Prostate gland (tissue), 2 donors: ENCODE measurements around the gene AGBL4. TPM values are rescaled to one million over a fixed set of nuclear protein-coding genes. Genes with fewer than 3 reads are reported as not detected.

Experiments
- DNase-seq: peaks from one replicate; pipeline ENCODE4 v3.0.0-alpha.2; 2019; ENCODE audit warnings: low spot score
- H3K27ac ChIP-seq, 2 donors: fragments of 200-600 bp; sonication (generic); 2 replicates each; pipeline ENCODE4 v1.5.1; 2017 to 2019
- H3K27me3 ChIP-seq: fragments of 200-600 bp; sonication (generic); replicated peaks from 2 replicates; pipeline ENCODE4 v1.5.1; 2019; ENCODE audit not compliant: insufficient read depth
- H3K36me3 ChIP-seq, 2 donors: fragments of 200-600 bp; sonication (generic); 1 replicate in 1 of 2; 2 replicates in 1 of 2; pipeline versions ENCODE4 v1.5.1 to v1.8.1; 2017 to 2019
- H3K4me1 ChIP-seq: fragments of 200-600 bp; sonication (generic); replicated peaks from 2 replicates; pipeline ENCODE4 v1.5.1; 2019
- H3K4me3 ChIP-seq, 2 donors: fragments of 200-600 bp; sonication (generic); 2 replicates each; pipeline ENCODE4 v1.5.1; 2017 to 2019
- H3K9me3 ChIP-seq: fragments of 200-600 bp; sonication (generic); 2 replicates; pipeline ENCODE4 v1.5.1; 2017
- CTCF ChIP-seq, 4 experiments: fragments of 200-600 bp in 2 of 4; fragments of 450-650 bp in 2 of 4; sonication (generic) in 2 of 4; IDR thresholded peaks; 1 replicate in 3 of 4; 2 replicates in 1 of 4; pipeline ENCODE4 v1.5.1; 2016 to 2019; ENCODE audit warnings: antibody characterized with exemption in 4 of 4, mild to moderate bottlenecking in 2 of 4, moderate library complexity in 2 of 4
- POLR2A ChIP-seq: fragments of 450-650 bp; IDR thresholded peaks from one replicate; pipeline ENCODE4 v1.6.1; 2016; ENCODE audit warnings: antibody characterized with exemption, mild to moderate bottlenecking
- POLR2AphosphoS5 ChIP-seq: sonication (generic); formaldehyde crosslinking; IDR thresholded peaks from one replicate; pipeline ENCODE4 v1.6.1; 2017; ENCODE audit warnings: antibody characterized with exemption
- WGBS: methylation state at CpG from one replicate; pipeline ENCODE4 v1.1.5; 2018; 5-methylcytosine and 5-hydroxymethylcytosine counted together
- intact Hi-C: fragments of 100-400 bp; cut with DNase I; formaldehyde crosslinking; loops from one replicate; pipeline ENCODE4 v1.14.2; 2022
- total RNA-seq, 2 donors: library from RNA; depleted of rRNA; stranded (reverse); fragments of >200 nt; gene quantifications; one replicate each; pipeline ENCODE4 v1.1.0, GENCODE V29; 2016

Gene AGBL4
- total RNA-seq, 2 donors from 2014 or later, result 0.82 to 2.7 TPM

- no peak overlapping the region for H3K27ac ChIP-seq
- 94% methylated on average over 6 of the region's 6 CpGs for WGBS
- TF ChIP-seq POLR2A, result no peak
- no peak for TF ChIP-seq CTCF (IDR thresholded peaks at IDR 0.05)
- no peak for TF ChIP-seq POLR2AphosphoS5
- intact Hi-C loops, result no loop called here
- no peaks in the 10 kb centered on the region for H3K4me1 ChIP-seq
- H3K4me3 ChIP-seq, result no peak overlapping the region
- no peaks in the 10 kb centered on the region for H3K27me3 ChIP-seq
- H3K36me3 ChIP-seq, result no peaks in the 10 kb centered on the region
- no peaks in the 10 kb centered on the region for H3K9me3 ChIP-seq
- no peak for DNase-seq
These were observed 1420.5 kb downstream of the AGBL4 start for GRCh38 chr1:48603222-48603621.

GRCh38 chr1:48602349-48602748 is 1421.4 kb downstream of the AGBL4 start:
- Histone ChIP-seq H3K4me3 (no peak overlapping the region), H3K36me3 (no peaks in the 10 kb centered on the region), H3K9me3 (no peaks in the 10 kb centered on the region), H3K4me1 (no peaks in the 10 kb centered on the region), H3K27ac (no peak overlapping the region), H3K27me3 (no peaks in the 10 kb centered on the region)
- no peak for TF ChIP-seq CTCF (IDR thresholded peaks at IDR 0.05)
- no peak for TF ChIP-seq POLR2A
- TF ChIP-seq POLR2AphosphoS5, result no peak
- intact Hi-C loops, result no loop called here
- DNase-seq, result no peak
- 61% methylated on average over 4 of the region's 4 CpGs for whole genome bisulfite sequencing

GRCh38 chr1:48600182-48600581 is 1423.6 kb downstream of the AGBL4 start:
- no peaks in the 10 kb centered on the region for H3K27me3 ChIP-seq
- DNase-seq, result no peak
- 23% methylated on average over 1 of the region's 1 CpG for WGBS
- TF ChIP-seq POLR2AphosphoS5, result no peak
- TF ChIP-seq POLR2A, result no peak
- no peak for TF ChIP-seq CTCF (IDR thresholded peaks at IDR 0.05)
- no peaks in the 10 kb centered on the region for H3K4me1 ChIP-seq
- intact Hi-C loops, result no loop called here
- no peak overlapping the region for H3K27ac ChIP-seq
- no peak overlapping the region for H3K4me3 ChIP-seq
- H3K9me3 ChIP-seq, result no peaks in the 10 kb centered on the region
- no peaks in the 10 kb centered on the region for H3K36me3 ChIP-seq

GRCh38 chr1:48597663-48598062 is 1426.1 kb downstream of the AGBL4 start:
- Histone ChIP-seq H3K27me3 (no peaks in the 10 kb centered on the region), H3K9me3 (no peaks in the 10 kb centered on the region), H3K4me1 (no peaks in the 10 kb centered on the region), H3K36me3 (no peaks in the 10 kb centered on the region), H3K27ac (no peak overlapping the region), H3K4me3 (no peak overlapping the region)
- TF ChIP-seq CTCF (IDR thresholded peaks at IDR 0.05), result no peak
- intact Hi-C loops, result no loop called here
- DNase-seq, result no peak

GRCh38 chr1:48596046-48596445 is 1427.7 kb downstream of the AGBL4 start:
- Histone ChIP-seq H3K4me1 (no peaks in the 10 kb centered on the region), H3K4me3 (no peak overlapping the region), H3K9me3 (no peaks in the 10 kb centered on the region), H3K36me3 (no peaks in the 10 kb centered on the region), H3K27me3 (no peaks in the 10 kb centered on the region), H3K27ac (no peak overlapping the region)
- WGBS, result 60% methylated on average over 2 of the region's 2 CpGs
- TF ChIP-seq CTCF (IDR thresholded peaks at IDR 0.05), result no peak
- no peak for TF ChIP-seq POLR2A
- no peak for TF ChIP-seq POLR2AphosphoS5
- no peak for DNase-seq
- intact Hi-C loops, result no loop called here
